Endometrial microvascular endothelial cells (primary cell): ENCODE results near the gene SLC2A1. TPM values are rescaled to one million over a fixed set of nuclear protein-coding genes. Genes with fewer than 3 reads are reported as not detected.

Source experiments
- in situ Hi-C: cut with HindIII; loops from 2 replicates; pipeline ENCODE4 v1.10.0; 2017; ENCODE audit warnings: low sequenced_read_pairs, low pct_unique_long_range_greater_than_20kb; ENCODE audit errors: inconsistent ontology term
- total RNA-seq: library from RNA; depleted of rRNA; stranded (reverse); fragments of >200 nt; gene quantifications from one replicate; pipeline ENCODE4 v1.2.3, GENCODE V29; 2015; ENCODE audit errors: inconsistent ontology term

SLC2A1 gene
- total RNA-seq, 1 donor from 2014 or later: 39.0 TPM

DNA sequence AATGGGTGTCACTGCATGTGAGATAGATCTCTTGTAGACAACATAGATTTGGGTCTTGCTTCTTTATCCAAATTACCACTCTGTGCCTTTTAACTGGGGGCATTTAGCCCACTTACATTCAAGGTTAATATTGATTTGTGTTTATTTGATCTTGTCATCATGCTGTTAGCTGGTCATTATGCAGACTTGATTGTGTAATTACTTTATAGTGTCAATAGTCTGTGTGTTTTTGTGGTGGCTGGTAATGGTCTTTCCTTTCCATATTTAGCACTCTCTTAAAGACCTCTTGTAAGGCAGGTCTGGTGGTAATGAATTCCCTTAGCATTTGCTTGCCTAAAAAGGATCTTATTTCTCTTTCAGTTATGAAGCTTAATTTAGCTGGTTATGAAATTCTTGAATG, 82.7 kb downstream of the SLC2A1 start:
- in situ Hi-C loops: no loop called here

Other genes with a start within 250 kb of the SLC2A1 start
- not detected for gene CLDN19, start 218.6 kb downstream of the SLC2A1 start, total RNA-seq
- 111 TPM for gene P3H1, start 191.8 kb downstream of the SLC2A1 start, total RNA-seq
- gene C1orf50, start 191.6 kb downstream of the SLC2A1 start, total RNA-seq: 10.1 TPM
- gene TMEM269, start 173.9 kb downstream of the SLC2A1 start, total RNA-seq: not detected
- gene ERMAP, start 141.7 kb downstream of the SLC2A1 start, total RNA-seq: 9.7 TPM
- gene SVBP, start 141.5 kb downstream of the SLC2A1 start, total RNA-seq: 13.8 TPM
- 4.9 TPM for gene ZNF691, start 112.3 kb downstream of the SLC2A1 start, total RNA-seq
- gene EBNA1BP2, start 213.4 kb upstream of the SLC2A1 start, total RNA-seq: 184 TPM
- gene CFAP57, start 213.5 kb upstream of the SLC2A1 start, total RNA-seq: not detected